Heart right ventricle (tissue), 16 donors: ENCODE measurements around the gene LAT. TPM values are rescaled to one million over a fixed set of nuclear protein-coding genes. Genes with fewer than 3 reads are reported as not detected.
A peak's percentile ranks its signal among the peaks of the same experiment; 100 is the strongest.

Source experiments
- ATAC-seq, 8 donors: fragments of 200-7000 bp; cut with Tn5 transposase; one replicate each; pipeline ENCODE4 v1.9.1; 2020; ENCODE audit warnings: mild to moderate bottlenecking in 8 of 8, moderate library complexity in 8 of 8, moderate number of reproducible peaks in 1 of 8
- DNase-seq, 2 donors: peaks; one replicate each; pipeline ENCODE4 v3.0.0-alpha.2; 2020
- H3K27ac ChIP-seq, 10 donors: fragments of 200-600 bp; sonication (generic) in 2 of 10; one replicate each; pipeline versions ENCODE4 v1.5.0 to v1.8.0; 2020 to 2022; ENCODE audit warnings: mild to moderate bottlenecking in 3 of 10
- H3K27me3 ChIP-seq, 7 donors: fragments of 200-600 bp; one replicate each; pipeline ENCODE4 v1.8.0; 2021 to 2022; ENCODE audit warnings: mild to moderate bottlenecking in 2 of 7
- H3K36me3 ChIP-seq, 9 donors: fragments of 200-600 bp; sonication (generic) in 1 of 9; one replicate each; pipeline versions ENCODE4 v1.5.0 to v1.8.0; 2020 to 2022; ENCODE audit warnings: mild to moderate bottlenecking in 2 of 9
- H3K4me1 ChIP-seq, 9 donors: fragments of 200-600 bp; sonication (generic) in 1 of 9; one replicate each; pipeline versions ENCODE4 v1.5.0 to v1.8.0; 2020 to 2022; ENCODE audit warnings: mild to moderate bottlenecking in 4 of 9
- H3K4me3 ChIP-seq, 10 donors: fragments of 200-600 bp; sonication (generic) in 2 of 10; one replicate each; pipeline versions ENCODE4 v1.5.0 to v1.8.0; 2020 to 2022; ENCODE audit warnings: mild to moderate bottlenecking in 7 of 10, moderate library complexity in 2 of 10
- H3K9me3 ChIP-seq, 11 donors: fragments of 200-600 bp in 10 of 11; sonication (generic) in 2 of 11; one replicate each; pipeline versions ENCODE4 v1.5.0 to v1.8.0; 2013 to 2022; ENCODE audit warnings: mild to moderate bottlenecking in 2 of 11, control low read depth in 1 of 11, moderate library complexity in 1 of 11
- WGBS, 2 donors: extraction: QIAGEN DNeasy Blood & Tissue Kit; methylation state at CpG; one replicate each; pipeline ENCODE4 v1.1.7; 2013; ENCODE audit warnings: inconsistent platforms in 1 of 2; 5-methylcytosine and 5-hydroxymethylcytosine counted together
- intact Hi-C, 10 donors: fragments of 100-400 bp; cut with DNase I; formaldehyde crosslinking; loops; one replicate each; pipeline versions ENCODE4 v1.11.1 to v1.14.2; 2022
- polyA plus RNA-seq, 2 donors: library from polyadenylated mRNA; stranded (reverse); fragments of 200-250 nt; gene quantifications; one replicate each; pipeline ENCODE4 v1.2.3, GENCODE V29; 2013
- total RNA-seq, 10 donors: library from RNA; stranded (reverse); fragmentation: NEBNext Ultra II Directional in 3 of 10; extraction: Animal tissue kit (Norgen Biotek cat#: 25700) in 3 of 10; gene quantifications; one replicate each; pipeline versions ENCODE4 v1.2.1 to v1.2.4, GENCODE V29; 2021 to 2023
- TF ChIP-seq, protein P1 (sequence below), 9 donors: fragments of 200-600 bp; sonication (generic) in 2 of 9; IDR thresholded peaks; one replicate each; pipeline versions ENCODE4 v1.5.0 to v1.8.0; 2021 to 2022; ENCODE audit warnings: antibody characterized with exemption in 9 of 9, mild to moderate bottlenecking in 5 of 9, moderate library complexity in 1 of 9
- donor health status: Arrhythmogenic right ventricular cardiomyopathy.
- donor health status: ischemic (EF 13 %, LVEDD 7.1; RV severe dilation, severe dysfunction).
- donor health status: healthy with polysubstance abuse.
- donor health status: DM: no; HTN: yes; CAD: no.
- donor health status: DM: no; HTN: no; CAD: no.
- donor health status: ischemic (EF 25% LVEDD 6.9; RV normal size, moderate dysfunction).
- donor health status: ischemic (EF 25% LVEDD 5.7; RV mildly dilated, moderate dysfunction).
- donor health status: healthy.
- donor health status: DM: yes; HTN: yes; CAD: no.
- donor health status: Ischemic cardiomyopathy.
- donor health status: ischemic (EF 35%, LVEDD 5.7; RV mildly dilated, moderate dysfunction).
- donor health status: nonischemic (EF 11% LVEDD 7.7; RV severe dilation, severe dysfunction).
- donor health status: DM: yes; HTN: yes; CAD: no.
- donor health status: PGD.
- donor health status: ischemic (EF 29% LVEDD 5.4; RV normal size, mild dysfunction).
- donor health status: nonischemic (EF 23%, LVEDD 6.1; RV moderate dilation, normal function).

The LAT gene
- total and polyA plus RNA-seq, 12 donors: 0.35 to 7.2 (median 1.9) TPM

DNA sequence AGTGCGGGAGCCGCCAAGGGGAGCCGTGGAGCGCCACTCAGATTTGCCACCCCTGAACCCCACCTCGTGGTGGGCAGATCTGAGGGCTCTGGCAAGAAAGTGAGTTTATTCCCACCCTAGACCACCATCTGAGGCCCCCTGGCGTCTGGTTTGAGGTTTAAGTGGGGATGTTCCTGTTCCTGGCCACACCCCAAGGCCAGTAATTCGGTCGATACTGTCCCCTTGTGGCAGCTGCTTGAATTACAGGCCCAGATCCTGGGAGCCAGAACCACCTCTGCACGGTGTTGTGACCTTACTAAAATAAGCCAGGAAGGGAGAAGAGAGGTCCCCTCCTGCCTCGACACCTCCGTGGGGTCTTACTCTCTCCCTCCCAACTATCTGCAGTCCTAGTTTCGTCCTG is 3.3 kb upstream of the LAT start:
- TF ChIP-seq, protein P1, sequence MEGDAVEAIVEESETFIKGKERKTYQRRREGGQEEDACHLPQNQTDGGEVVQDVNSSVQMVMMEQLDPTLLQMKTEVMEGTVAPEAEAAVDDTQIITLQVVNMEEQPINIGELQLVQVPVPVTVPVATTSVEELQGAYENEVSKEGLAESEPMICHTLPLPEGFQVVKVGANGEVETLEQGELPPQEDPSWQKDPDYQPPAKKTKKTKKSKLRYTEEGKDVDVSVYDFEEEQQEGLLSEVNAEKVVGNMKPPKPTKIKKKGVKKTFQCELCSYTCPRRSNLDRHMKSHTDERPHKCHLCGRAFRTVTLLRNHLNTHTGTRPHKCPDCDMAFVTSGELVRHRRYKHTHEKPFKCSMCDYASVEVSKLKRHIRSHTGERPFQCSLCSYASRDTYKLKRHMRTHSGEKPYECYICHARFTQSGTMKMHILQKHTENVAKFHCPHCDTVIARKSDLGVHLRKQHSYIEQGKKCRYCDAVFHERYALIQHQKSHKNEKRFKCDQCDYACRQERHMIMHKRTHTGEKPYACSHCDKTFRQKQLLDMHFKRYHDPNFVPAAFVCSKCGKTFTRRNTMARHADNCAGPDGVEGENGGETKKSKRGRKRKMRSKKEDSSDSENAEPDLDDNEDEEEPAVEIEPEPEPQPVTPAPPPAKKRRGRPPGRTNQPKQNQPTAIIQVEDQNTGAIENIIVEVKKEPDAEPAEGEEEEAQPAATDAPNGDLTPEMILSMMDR (IDR thresholded peaks at IDR 0.05): peak in 6 of 9 donors; percentile 16 to 41 (median 23)
- peaks cover 0 to 13% (median 0%) of the 10 kb centered on the region in 9 donors for H3K4me1 ChIP-seq
- no peaks in the 10 kb centered on the region for H3K27me3 ChIP-seq
- no peak overlapping the region for H3K4me3 ChIP-seq
- ATAC-seq (no peak), DNase-seq (no peak)
- no peak overlapping the region for H3K27ac ChIP-seq
- 75 to 81% methylated on average over 12 of the region's 12 CpGs for whole genome bisulfite sequencing, 2 donors
- intact Hi-C loops: no loop called here
- peaks cover 0 to 7% (median 0%) of the 10 kb centered on the region in 11 donors for H3K9me3 ChIP-seq
- peaks cover 0 to 97% (median 47%) of the 10 kb centered on the region in 9 donors for H3K36me3 ChIP-seq

DNA sequence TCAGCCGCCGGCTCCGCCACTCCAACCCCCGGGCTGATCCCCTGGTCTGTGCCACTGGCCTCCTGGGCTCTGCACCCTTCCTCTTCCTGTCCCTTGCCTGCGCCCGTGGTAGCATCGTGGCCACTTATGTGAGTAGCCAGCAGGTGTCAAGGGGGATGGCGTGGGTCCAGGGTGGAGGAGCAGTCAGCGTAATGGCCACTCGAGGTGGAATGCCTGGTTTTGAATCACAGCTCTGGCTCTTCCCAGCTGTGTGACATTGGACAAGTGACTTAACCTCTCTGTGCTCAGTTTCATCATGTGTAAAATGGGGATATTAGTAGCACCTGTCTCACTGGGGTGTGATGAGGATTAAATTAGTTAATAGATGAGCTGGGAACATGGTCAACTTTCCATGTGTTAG is 2.4 kb upstream of the LAT start:
- no peak overlapping the region for H3K4me3 ChIP-seq
- WGBS, 2 donors: 96 to 99% methylated on average over 10 of the region's 10 CpGs
- DNase-seq (no peak), ATAC-seq (no peak)
- peaks cover 0 to 16% (median 7%) of the 10 kb centered on the region in 11 donors for H3K9me3 ChIP-seq
- intact Hi-C loops: no loop called here
- no peak overlapping the region for H3K27ac ChIP-seq
- peaks cover 0 to 13% (median 0%) of the 10 kb centered on the region in 9 donors for H3K4me1 ChIP-seq
- H3K27me3 ChIP-seq: no peaks in the 10 kb centered on the region
- TF ChIP-seq, protein P1 (IDR thresholded peaks at IDR 0.05): no peak
- peaks cover 0 to 99% (median 47%) of the 10 kb centered on the region in 9 donors for H3K36me3 ChIP-seq

DNA sequence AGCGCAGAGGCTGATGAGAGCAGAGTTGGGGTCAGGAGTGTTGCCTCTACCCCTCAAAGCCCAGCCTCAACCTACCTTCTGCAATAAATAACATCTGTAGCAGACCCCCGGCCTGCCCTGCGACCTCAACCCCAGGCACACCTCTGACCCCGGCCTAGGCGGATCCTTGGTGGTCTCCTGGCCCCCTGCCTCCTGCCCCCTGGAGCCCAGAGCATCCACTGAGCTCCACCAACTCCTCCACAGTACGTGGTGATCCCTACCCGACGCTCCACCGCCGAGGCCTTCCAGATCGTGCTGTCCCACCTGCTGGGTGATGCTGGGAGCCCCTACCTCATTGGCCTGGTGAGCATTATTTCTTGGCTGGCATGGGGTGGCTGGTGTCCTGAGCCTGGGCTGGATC is 1.9 kb upstream of the LAT start:
- Histone ChIP-seq H3K27me3 (no peaks in the 10 kb centered on the region), H3K27ac (no peak overlapping the region), H3K36me3 (peaks cover 0 to 98% (median 47%) of the 10 kb centered on the region in 9 donors), H3K4me1 (peaks cover 0 to 13% (median 0%) of the 10 kb centered on the region in 9 donors), H3K9me3 (peaks cover 0 to 16% (median 8%) of the 10 kb centered on the region in 11 donors), H3K4me3 (no peak overlapping the region)
- TF ChIP-seq, protein P1 (IDR thresholded peaks at IDR 0.05): no peak
- no peak for DNase-seq
- intact Hi-C loops: no loop called here
- WGBS, 2 donors: 91 to 93% methylated on average over 11 of the region's 11 CpGs
- ATAC-seq: no peak

DNA sequence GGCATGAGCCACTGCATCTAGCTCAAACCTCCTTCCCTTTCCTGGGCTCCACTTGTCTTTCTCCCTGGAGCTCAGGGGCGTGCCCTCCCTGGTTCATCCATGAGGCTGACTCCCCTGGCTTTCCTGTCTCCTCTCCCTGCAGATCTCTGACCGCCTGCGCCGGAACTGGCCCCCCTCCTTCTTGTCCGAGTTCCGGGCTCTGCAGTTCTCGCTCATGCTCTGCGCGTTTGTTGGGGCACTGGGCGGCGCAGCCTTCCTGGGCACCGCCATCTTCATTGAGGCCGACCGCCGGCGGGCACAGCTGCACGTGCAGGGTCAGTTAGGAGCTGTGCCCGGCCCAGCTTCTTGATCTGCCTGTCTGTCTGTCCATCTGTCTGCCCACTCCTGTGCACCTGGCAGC is 1.2 kb upstream of the LAT start:
- Histone ChIP-seq H3K4me1 (peaks cover 0 to 13% (median 0%) of the 10 kb centered on the region in 9 donors), H3K36me3 (peaks cover 0 to 98% (median 47%) of the 10 kb centered on the region in 9 donors), H3K27ac (peak overlapping the region in 1 of 10 donors; percentile 88), H3K9me3 (peaks cover 0 to 16% (median 8%) of the 10 kb centered on the region in 11 donors), H3K27me3 (no peaks in the 10 kb centered on the region), H3K4me3 (no peak overlapping the region)
- ATAC-seq (no peak), DNase-seq (no peak)
- TF ChIP-seq, protein P1 (IDR thresholded peaks at IDR 0.05): no peak
- intact Hi-C loops: no loop called here
- WGBS, 2 donors: 94 to 96% methylated on average over 18 of the region's 18 CpGs
